Measurements from ENCODE around the gene CTDP1. TPM values are rescaled to one million over a fixed set of nuclear protein-coding genes. Genes with fewer than 3 reads are reported as not detected.
A peak's percentile ranks its signal among the peaks of the same experiment; 100 is the strongest.
"Not testable (repeated sequence)": the region's sequence is repeated elsewhere in the genome, so short reads cannot be mapped to it uniquely, and the experiment has no call there.

Gene CTDP1
- total and polyA plus RNA-seq, 4 donors = 7.0 to 19.8 (median 16.7) TPM

- H3K4me1 ChIP-seq (ENCODE audit: control insufficient read depth in 1 of 2, insufficient read depth in 2 of 2, low read length in 2 of 2); H3K27me3 ChIP-seq (ENCODE audit: control insufficient read depth in 1 of 2, insufficient read depth in 2 of 2, low read length in 1 of 2); H3K36me3 ChIP-seq (ENCODE audit: control insufficient read depth in 1 of 2, insufficient read depth in 2 of 2, low read length in 1 of 2); ATAC-seq (ENCODE audit: low FRiP score); H3K9me3 ChIP-seq (ENCODE audit: control insufficient read depth, low read length); H3K4me3 ChIP-seq (ENCODE audit: low read length in 2 of 2); intact Hi-C loops (cut with DNase I); H3K27ac ChIP-seq (ENCODE audit: low read depth in 1 of 2, low read length in 2 of 2): not testable (repeated sequence)
- 95 to 97% methylated on average over 16 to 18 of the region's 20 CpGs for WGBS, 2 donors
- peak; percentile 17 to 28 for DNase-seq
These were observed 72.4 kb downstream of the CTDP1 start for GRCh38 chr18:79751918-79752578.

GRCh38 chr18:79752946-79753345, 73.3 kb downstream of the CTDP1 start:
- DNase-seq; H3K36me3 ChIP-seq (ENCODE audit: control insufficient read depth in 1 of 2, insufficient read depth in 2 of 2, low read length in 1 of 2); H3K9me3 ChIP-seq (ENCODE audit: control insufficient read depth, low read length); H3K27ac ChIP-seq (ENCODE audit: low read depth in 1 of 2, low read length in 2 of 2); intact Hi-C loops (cut with DNase I); H3K27me3 ChIP-seq (ENCODE audit: control insufficient read depth in 1 of 2, insufficient read depth in 2 of 2, low read length in 1 of 2); ATAC-seq (ENCODE audit: low FRiP score); H3K4me1 ChIP-seq (ENCODE audit: control insufficient read depth in 1 of 2, insufficient read depth in 2 of 2, low read length in 2 of 2); H3K4me3 ChIP-seq (ENCODE audit: low read length in 2 of 2): not testable (repeated sequence)
- WGBS, 2 donors = 90 to 92% methylated on average over 5 to 6 of the region's 8 CpGs

GRCh38 chr18:79753391-79753851, 73.8 kb downstream of the CTDP1 start:
- WGBS, 2 donors = 94 to 97% methylated on average over 27 of the region's 27 CpGs
- Histone ChIP-seq H3K9me3 (ENCODE audit: control insufficient read depth, low read length) (no peaks in the 10 kb centered on the region), H3K27ac (ENCODE audit: low read depth in 1 of 2, low read length in 2 of 2) (no peak overlapping the region), H3K4me3 (ENCODE audit: low read length in 2 of 2) (no peak overlapping the region), H3K27me3 (ENCODE audit: control insufficient read depth in 1 of 2, insufficient read depth in 2 of 2, low read length in 1 of 2) (no peaks in the 10 kb centered on the region), H3K36me3 (ENCODE audit: control insufficient read depth in 1 of 2, insufficient read depth in 2 of 2, low read length in 1 of 2) (peaks cover 4 to 5% of the 10 kb centered on the region in 2 donors), H3K4me1 (ENCODE audit: control insufficient read depth in 1 of 2, insufficient read depth in 2 of 2, low read length in 2 of 2) (no peaks in the 10 kb centered on the region)
- ATAC-seq (ENCODE audit: low FRiP score) (no peak), DNase-seq (peak; percentile 38 to 67)
- intact Hi-C loops (cut with DNase I) = no loop called here

GRCh38 chr18:79754022-79754761, 74.6 kb downstream of the CTDP1 start:
- no peaks in the 10 kb centered on the region for H3K27me3 ChIP-seq (ENCODE audit: control insufficient read depth in 1 of 2, insufficient read depth in 2 of 2, low read length in 1 of 2)
- DNase-seq (peak; percentile 33 to 72), ATAC-seq (ENCODE audit: low FRiP score) (no peak)
- peaks cover 4 to 5% of the 10 kb centered on the region in 2 donors for H3K36me3 ChIP-seq (ENCODE audit: control insufficient read depth in 1 of 2, insufficient read depth in 2 of 2, low read length in 1 of 2)
- H3K27ac ChIP-seq (ENCODE audit: low read depth in 1 of 2, low read length in 2 of 2) = no peak overlapping the region
- no peak overlapping the region for H3K4me3 ChIP-seq (ENCODE audit: low read length in 2 of 2)
- no peaks in the 10 kb centered on the region for H3K4me1 ChIP-seq (ENCODE audit: control insufficient read depth in 1 of 2, insufficient read depth in 2 of 2, low read length in 2 of 2)
- intact Hi-C loops (cut with DNase I) = no loop called here
- no peaks in the 10 kb centered on the region for H3K9me3 ChIP-seq (ENCODE audit: control insufficient read depth, low read length)
- 94 to 97% methylated on average over 35 of the region's 35 CpGs for WGBS, 2 donors

GRCh38 chr18:79754831-79755351, 75.3 kb downstream of the CTDP1 start:
- Histone ChIP-seq H3K4me3 (ENCODE audit: low read length in 2 of 2) (no peak overlapping the region), H3K36me3 (ENCODE audit: control insufficient read depth in 1 of 2, insufficient read depth in 2 of 2, low read length in 1 of 2) (peaks cover 4 to 5% of the 10 kb centered on the region in 2 donors), H3K4me1 (ENCODE audit: control insufficient read depth in 1 of 2, insufficient read depth in 2 of 2, low read length in 2 of 2) (no peaks in the 10 kb centered on the region), H3K9me3 (ENCODE audit: control insufficient read depth, low read length) (no peaks in the 10 kb centered on the region), H3K27ac (ENCODE audit: low read depth in 1 of 2, low read length in 2 of 2) (no peak overlapping the region), H3K27me3 (ENCODE audit: control insufficient read depth in 1 of 2, insufficient read depth in 2 of 2, low read length in 1 of 2) (no peaks in the 10 kb centered on the region)
- WGBS, 2 donors = 97% methylated on average over 24 to 27 of the region's 27 CpGs
- DNase-seq (peak; percentile 21 to 65), ATAC-seq (ENCODE audit: low FRiP score) (no peak)
- intact Hi-C loops (cut with DNase I) = no loop called here

GRCh38 chr18:79755496-79756142, 76.0 kb downstream of the CTDP1 start:
- DNase-seq = peak; percentile 29 to 52
- WGBS, 2 donors = 95 to 96% methylated on average over 31 of the region's 31 CpGs
- no peak for ATAC-seq (ENCODE audit: low FRiP score)

GRCh38 chr18:79756143-79756500, 76.5 kb downstream of the CTDP1 start:
- WGBS, 2 donors = 96% methylated on average over 10 of the region's 10 CpGs
- peaks cover 4 to 5% of the 10 kb centered on the region in 2 donors for H3K36me3 ChIP-seq (ENCODE audit: control insufficient read depth in 1 of 2, insufficient read depth in 2 of 2, low read length in 1 of 2)
- no peak overlapping the region for H3K4me3 ChIP-seq (ENCODE audit: low read length in 2 of 2)
- H3K27ac ChIP-seq (ENCODE audit: low read depth in 1 of 2, low read length in 2 of 2) = no peak overlapping the region
- no peaks in the 10 kb centered on the region for H3K4me1 ChIP-seq (ENCODE audit: control insufficient read depth in 1 of 2, insufficient read depth in 2 of 2, low read length in 2 of 2)
- ATAC-seq (ENCODE audit: low FRiP score) (no peak), DNase-seq (peak; percentile 26 to 61)
- intact Hi-C loops (cut with DNase I) = no loop called here
- H3K9me3 ChIP-seq (ENCODE audit: control insufficient read depth, low read length) = no peaks in the 10 kb centered on the region
- H3K27me3 ChIP-seq (ENCODE audit: control insufficient read depth in 1 of 2, insufficient read depth in 2 of 2, low read length in 1 of 2) = no peaks in the 10 kb centered on the region

More at GRCh38 chr18:79755496-79756142, 76.0 kb downstream of the CTDP1 start:
- Histone ChIP-seq H3K4me3 (ENCODE audit: low read length in 2 of 2) (no peak overlapping the region), H3K36me3 (ENCODE audit: control insufficient read depth in 1 of 2, insufficient read depth in 2 of 2, low read length in 1 of 2) (peaks cover 4 to 5% of the 10 kb centered on the region in 2 donors), H3K27ac (ENCODE audit: low read depth in 1 of 2, low read length in 2 of 2) (no peak overlapping the region), H3K9me3 (ENCODE audit: control insufficient read depth, low read length) (no peaks in the 10 kb centered on the region), H3K27me3 (ENCODE audit: control insufficient read depth in 1 of 2, insufficient read depth in 2 of 2, low read length in 1 of 2) (no peaks in the 10 kb centered on the region), H3K4me1 (ENCODE audit: control insufficient read depth in 1 of 2, insufficient read depth in 2 of 2, low read length in 2 of 2) (no peaks in the 10 kb centered on the region)
- intact Hi-C loops (cut with DNase I) = no loop called here

GRCh38 chr18:79756826-79757225, 77.2 kb downstream of the CTDP1 start:
- ATAC-seq (ENCODE audit: low FRiP score) = no peak
- no peak overlapping the region for H3K4me3 ChIP-seq (ENCODE audit: low read length in 2 of 2)
- H3K27me3 ChIP-seq (ENCODE audit: control insufficient read depth in 1 of 2, insufficient read depth in 2 of 2, low read length in 1 of 2) = no peaks in the 10 kb centered on the region
- DNase-seq = peak; percentile 14 to 48
- H3K9me3 ChIP-seq (ENCODE audit: control insufficient read depth, low read length) = peaks cover under 1% of the 10 kb centered on the region
- intact Hi-C loops (cut with DNase I) = no loop called here
- H3K36me3 ChIP-seq (ENCODE audit: control insufficient read depth in 1 of 2, insufficient read depth in 2 of 2, low read length in 1 of 2) = peaks cover 4 to 5% of the 10 kb centered on the region in 2 donors
- WGBS, 2 donors = 96% methylated on average over 11 of the region's 11 CpGs
- no peaks in the 10 kb centered on the region for H3K4me1 ChIP-seq (ENCODE audit: control insufficient read depth in 1 of 2, insufficient read depth in 2 of 2, low read length in 2 of 2)
- H3K27ac ChIP-seq (ENCODE audit: low read depth in 1 of 2, low read length in 2 of 2) = no peak overlapping the region
